A673 (cell line): ENCODE data around the gene ROPN1. TPM values are rescaled to one million over a fixed set of nuclear protein-coding genes. Genes with fewer than 3 reads are reported as not detected.
"Not testable (repeated sequence)": the region's sequence is repeated elsewhere in the genome, so short reads cannot be mapped to it uniquely, and the experiment has no call there.

ENCODE experiments used
- Bru-seq: library from RNA; stranded (reverse); fragments of 400-500 nt; gene quantifications from one replicate; lab custom pipeline; 2021; lab: Mats Ljungman, UMichigan
- BruChase-seq, 2 experiments: library from RNA; stranded (reverse); fragments of 400-500 nt; gene quantifications; one replicate each; lab custom pipeline; 2021; lab: Mats Ljungman, UMichigan
- BruUV-seq: library from RNA; stranded (reverse); fragments of 400-500 nt; replicated peaks from 2 replicates; lab custom pipeline; 2021; lab: Mats Ljungman, UMichigan
- CTCF ChIA-PET: fragments of 300-600 bp; sonication (Branson Sonifier 250); formaldehyde crosslinking; loops from one replicate; lab custom pipeline; 2022; ENCODE audit warnings: antibody characterized with exemption; lab: Charles Lee
- POLR2A ChIA-PET: fragments of 300-600 bp; sonication (Branson Sonifier 250); formaldehyde crosslinking; loops from one replicate; lab custom pipeline; 2022; ENCODE audit warnings: antibody characterized with exemption; ENCODE audit not compliant: low non-redundant PET; lab: Charles Lee
- DNase-seq: peaks from one replicate; pipeline ENCODE4 v3.0.0-alpha.2; 2015; ENCODE audit warnings: low spot score
- H3K27ac ChIP-seq: fragments of 200-600 bp; sonication (generic); 2 replicates; pipeline ENCODE4 v1.5.1; 2016; ENCODE audit warnings: mixed run types, low read depth, mild to moderate bottlenecking, mixed read lengths, antibody characterized with exemption, low read length; ENCODE audit not compliant: poor library complexity, severe bottlenecking
- H3K27me3 ChIP-seq: fragments of 200-600 bp; sonication (generic); replicated peaks from 2 replicates; pipeline ENCODE4 v1.6.1; 2017; ENCODE audit warnings: mixed run types, low read depth, mild to moderate bottlenecking, mixed read lengths, antibody characterized with exemption, low read length; ENCODE audit not compliant: insufficient read depth, poor library complexity
- H3K36me3 ChIP-seq: fragments of 200-600 bp; sonication (generic); 2 replicates; pipeline ENCODE4 v1.6.1; 2016; ENCODE audit warnings: mixed run types, mild to moderate bottlenecking, mixed read lengths, antibody characterized with exemption, low read length; ENCODE audit not compliant: insufficient read depth, poor library complexity, severe bottlenecking
- H3K4me1 ChIP-seq: fragments of 200-600 bp; sonication (generic); 2 replicates; pipeline ENCODE4 v1.6.1; 2017; ENCODE audit warnings: mixed run types, mild to moderate bottlenecking, mixed read lengths, antibody characterized with exemption, low read length; ENCODE audit not compliant: insufficient read depth, poor library complexity, severe bottlenecking
- H3K4me3 ChIP-seq: fragments of 200-600 bp; sonication (generic); 2 replicates; pipeline ENCODE4 v1.5.1; 2016; ENCODE audit warnings: low read depth, mixed run types, mild to moderate bottlenecking, mixed read lengths, low read length; ENCODE audit not compliant: poor library complexity, severe bottlenecking
- H3K9me3 ChIP-seq: fragments of 200-600 bp; sonication (generic); 2 replicates; pipeline ENCODE4 v1.6.1; 2016; ENCODE audit warnings: mixed run types, low read depth, mild to moderate bottlenecking, mixed read lengths, antibody characterized with exemption, low read length; ENCODE audit not compliant: poor library complexity, severe bottlenecking
- CTCF ChIP-seq: fragments of 300-800, 200-600 bp; sonication (generic); conservative IDR thresholded peaks from 2 replicates; pipeline ENCODE4 v1.5.1; 2017; ENCODE audit warnings: low read depth, mild to moderate bottlenecking, antibody characterized with exemption, low read length, moderate library complexity, mixed read lengths
- EZH2 ChIP-seq: fragments of 200-600 bp; sonication (generic); IDR thresholded peaks from 2 replicates; pipeline ENCODE4 v1.6.1; 2017; ENCODE audit warnings: borderline replicate concordance, low read depth, mild to moderate bottlenecking, mixed read lengths, antibody characterized with exemption, low read length; ENCODE audit not compliant: poor library complexity, severe bottlenecking
- intact Hi-C: fragments of 100-400 bp; cut with micrococcal nuclease; formaldehyde crosslinking; loops from one replicate; pipeline ENCODE4 v1.10.0; 2022; ENCODE audit not compliant: unreplicated experiment
- long read RNA-seq: library from polyadenylated mRNA; stranded (forward); transcript quantifications from one replicate; pipeline ENCODE4 v2.0.0, GENCODE V29; 2022
- total RNA-seq: library from RNA; stranded (reverse); gene quantifications from 2 replicates; pipeline ENCODE4 v1.2.3, GENCODE V29; 2021

Gene ROPN1
- total RNA-seq: not detected in 2 replicates
- percentile 4 among the genes with signal in this experiment for Bru-seq, nascent RNA
- not detected for BruChase-seq, experiment 1, labeled RNA remaining after a 2-hour chase
- not detected for BruChase-seq, experiment 2, labeled RNA remaining after a 6-hour chase
- long read RNA-seq: 0 reads

GRCh38 chr3:123991730-123992588, at the start of gene ROPN1:
TSS of gene ROPN1 (minus strand) at chr3:123992124. CDS start at chr3:123980481, 11,643 bp downstream.
- H3K4me3 ChIP-seq, H3K27ac ChIP-seq, CTCF ChIA-PET, DNase-seq, POLR2A ChIA-PET, H3K9me3 ChIP-seq, intact Hi-C loops, H3K36me3 ChIP-seq, H3K4me1 ChIP-seq, BruUV-seq: not testable (repeated sequence)
- peaks cover 44% of the 10 kb centered on the region for H3K27me3 ChIP-seq

- peaks cover 3% of the 10 kb centered on the region for H3K4me1 ChIP-seq
- CTCF ChIA-PET: no interaction called here
- no peaks in the 10 kb centered on the region for H3K36me3 ChIP-seq
- H3K9me3 ChIP-seq: no peaks in the 10 kb centered on the region
- POLR2A ChIA-PET: no interaction called here
- DNase-seq: no peak
- no peak overlapping the region for H3K4me3 ChIP-seq
- no peaks in the 10 kb centered on the region for H3K27me3 ChIP-seq
- intact Hi-C loops: no loop called here
- no TSS peak for BruUV-seq
- TF ChIP-seq CTCF: no peak
- TF ChIP-seq EZH2: no peak
- H3K27ac ChIP-seq: no peak overlapping the region
These were observed 49.6 kb upstream of the ROPN1 start for GRCh38 chr3:124041553-124041952.

GRCh38 chr3:124037326-124037725, 45.4 kb upstream of the ROPN1 start:
- POLR2A ChIA-PET: no interaction called here
- CTCF ChIA-PET: no interaction called here

GRCh38 chr3:124036214-124036613, 44.3 kb upstream of the ROPN1 start:
- CTCF ChIA-PET, DNase-seq, H3K4me3 ChIP-seq, H3K36me3 ChIP-seq, BruUV-seq, H3K4me1 ChIP-seq, H3K27ac ChIP-seq, intact Hi-C loops, POLR2A ChIA-PET, H3K9me3 ChIP-seq: not testable (repeated sequence)
- H3K27me3 ChIP-seq: peaks cover 12% of the 10 kb centered on the region

More at GRCh38 chr3:124037326-124037725, 45.4 kb upstream of the ROPN1 start:
- no peak overlapping the region for H3K4me3 ChIP-seq
- no peak for TF ChIP-seq CTCF
- no peak for TF ChIP-seq EZH2
- H3K36me3 ChIP-seq: no peaks in the 10 kb centered on the region
- DNase-seq: no peak
- H3K9me3 ChIP-seq: no peaks in the 10 kb centered on the region
- H3K27me3 ChIP-seq: peaks cover 12% of the 10 kb centered on the region
- H3K27ac ChIP-seq: no peak overlapping the region
- H3K4me1 ChIP-seq: no peaks in the 10 kb centered on the region
- intact Hi-C loops: no loop called here
- no TSS peak for BruUV-seq
